ENCODE measurements around the gene CASQ2. TPM values are rescaled to one million over a fixed set of nuclear protein-coding genes. Genes with fewer than 3 reads are reported as not detected.

The CASQ2 gene
- total RNA-seq, 2 experiments from 2014 or later, result not detected

Other genes with a start within 250 kb of the CASQ2 start
- under 1 TPM; 0.72 TPM for gene VANGL1, start 126.7 kb downstream of the CASQ2 start, total RNA-seq
- gene NHLH2, start 72.4 kb upstream of the CASQ2 start, total RNA-seq, result not detected
- under 1 TPM; 0.12 to 0.17 TPM for gene SLC22A15, start 207.8 kb upstream of the CASQ2 start, total RNA-seq

All from activated naive CD4-positive, alpha-beta T cell treated with anti-CD3 and anti-CD28 coated beads for 36 hours (primary cell).